Mammary epithelial cell (primary cell): ENCODE results near the gene CHTOP.

Experiments used
- CTCF ChIP-seq, 2 donors: IDR thresholded peaks in 1 of 2; conservative IDR thresholded peaks in 1 of 2; 2 replicates each; pipeline ENCODE4 v1.5.1; 2011 to 2012; ENCODE audit warnings: inconsistent platforms in 2 of 2, low read length in 2 of 2, mild to moderate bottlenecking in 2 of 2, control low read depth in 1 of 2, low read depth in 1 of 2; ENCODE audit not compliant: insufficient read depth in 1 of 2; ENCODE audit errors: extremely low read depth in 1 of 2
- EZH2 ChIP-seq: IDR thresholded peaks from 2 replicates; pipeline ENCODE4 v1.6.1; 2012; ENCODE audit warnings: low read length, inconsistent platforms, borderline replicate concordance

GRCh38 chr1:153670859-153671627 lies 37.2 kb downstream of the CHTOP start, which contains the start of gene ILF2:
- TF ChIP-seq CTCF (conservative IDR thresholded peaks at IDR 0.05 in 1 of 2, IDR thresholded peaks at IDR 0.05 in 1 of 2; ENCODE audit: extremely low read depth in 1 of 2, insufficient read depth in 1 of 2, low read depth in 1 of 2, low read length in 2 of 2) = peak in 1 of 2 donors; percentile 35
- TF ChIP-seq EZH2 = no peak
